Suprapubic skin (tissue), 4 donors: Measurements from ENCODE around the gene NPHP4.

Experiments
- CTCF ChIP-seq, 2 donors: fragments of 200-600 bp in 1 of 2; fragments of 450-650 bp in 1 of 2; sonication (generic) in 1 of 2; IDR thresholded peaks; one replicate each; pipeline ENCODE4 v1.5.1; 2016 to 2019; ENCODE audit warnings: antibody characterized with exemption in 2 of 2, mild to moderate bottlenecking in 1 of 2, moderate library complexity in 1 of 2
- EP300 ChIP-seq: sonication (generic); formaldehyde crosslinking; IDR thresholded peaks from one replicate; pipeline ENCODE4 v1.6.1; 2017; ENCODE audit warnings: antibody characterized with exemption
- POLR2A ChIP-seq, 2 donors: fragments of 450-650 bp; IDR thresholded peaks; one replicate each; pipeline ENCODE4 v1.6.1; 2017; ENCODE audit warnings: antibody characterized with exemption in 2 of 2, mild to moderate bottlenecking in 2 of 2, moderate library complexity in 2 of 2
- POLR2AphosphoS5 ChIP-seq, 3 donors: sonication (generic); formaldehyde crosslinking; IDR thresholded peaks; one replicate each; pipeline ENCODE4 v1.6.1; 2017; ENCODE audit warnings: antibody characterized with exemption in 3 of 3

- TF ChIP-seq CTCF (IDR thresholded peaks at IDR 0.05) (no peak), POLR2A (IDR thresholded peaks at IDR 0.05) (no peak), EP300 (no peak), POLR2AphosphoS5 (IDR thresholded peaks at IDR 0.05) (no peak)
These were observed 165.6 kb downstream of the NPHP4 start for GRCh38 chr1:5826601-5827000.
